ENCODE measurements around the gene ATP4A.

Gene ATP4A

GRCh38 chr19:35587321-35587720, 23.9 kb upstream of the ATP4A start:
- Mint-ChIP-seq H3K9me3 (no peaks in the 10 kb centered on the region), H3K36me3 (ENCODE audit: low read depth) (no peaks in the 10 kb centered on the region), H3K27ac (no peak overlapping the region), H3K27me3 (peaks cover 25% of the 10 kb centered on the region), H3K4me3 (no peak overlapping the region), H3K4me1 (ENCODE audit: low read depth) (no peaks in the 10 kb centered on the region)
- intact Hi-C loops (cut with micrococcal nuclease) = no loop called here

GRCh38 chr19:35585848-35586247, 22.4 kb upstream of the ATP4A start, which contains the start of gene PMIS2:
TSS of gene PMIS2 (plus strand) at chr19:35586173. CDS start at chr19:35586260, 87 bp downstream.
- H3K9me3 Mint-ChIP-seq = no peaks in the 10 kb centered on the region
- intact Hi-C loops (cut with micrococcal nuclease) = no loop called here
- no peak within 1 kb of the TSS for H3K27ac Mint-ChIP-seq
- no peak within 1 kb of the TSS for H3K4me3 Mint-ChIP-seq
- H3K36me3 Mint-ChIP-seq (ENCODE audit: low read depth) = no peaks in the 10 kb centered on the region
- H3K27me3 Mint-ChIP-seq = peaks cover 26% of the 10 kb centered on the region
- no peaks in the 10 kb centered on the region for H3K4me1 Mint-ChIP-seq (ENCODE audit: low read depth)

GRCh38 chr19:35582760-35583159, 19.3 kb upstream of the ATP4A start:
- intact Hi-C loops (cut with micrococcal nuclease) = no loop called here
- no peak overlapping the region for H3K4me3 Mint-ChIP-seq
- no peaks in the 10 kb centered on the region for H3K36me3 Mint-ChIP-seq (ENCODE audit: low read depth)
- peaks cover 2% of the 10 kb centered on the region for H3K9me3 Mint-ChIP-seq
- peaks cover 28% of the 10 kb centered on the region for H3K27me3 Mint-ChIP-seq
- no peak overlapping the region for H3K27ac Mint-ChIP-seq
- no peaks in the 10 kb centered on the region for H3K4me1 Mint-ChIP-seq (ENCODE audit: low read depth)

- Mint-ChIP-seq H3K27ac (no peak overlapping the region), H3K9me3 (peaks cover 35% of the 10 kb centered on the region), H3K4me1 (ENCODE audit: low read depth) (no peaks in the 10 kb centered on the region), H3K27me3 (peaks cover 16% of the 10 kb centered on the region), H3K4me3 (no peak overlapping the region), H3K36me3 (ENCODE audit: low read depth) (no peaks in the 10 kb centered on the region)
- intact Hi-C loops (cut with micrococcal nuclease) = no loop called here
Observed at GRCh38 chr19:35578707-35579106, 15.2 kb upstream of the ATP4A start.

GRCh38 chr19:35577918-35578317, 14.5 kb upstream of the ATP4A start:
- H3K27ac Mint-ChIP-seq = no peak overlapping the region
- peaks cover 14% of the 10 kb centered on the region for H3K27me3 Mint-ChIP-seq
- intact Hi-C loops (cut with micrococcal nuclease) = no loop called here

GRCh38 chr19:35571406-35571965, 8.0 kb upstream of the ATP4A start:
- Mint-ChIP-seq H3K9me3 (peaks cover 21% of the 10 kb centered on the region), H3K4me3 (no peak overlapping the region), H3K36me3 (ENCODE audit: low read depth) (no peaks in the 10 kb centered on the region), H3K27ac (no peak overlapping the region), H3K4me1 (ENCODE audit: low read depth) (no peaks in the 10 kb centered on the region), H3K27me3 (peaks cover 24% of the 10 kb centered on the region)
- intact Hi-C loops (cut with micrococcal nuclease) = no loop called here

More at GRCh38 chr19:35577918-35578317, 14.5 kb upstream of the ATP4A start:
- H3K36me3 Mint-ChIP-seq (ENCODE audit: low read depth) = no peaks in the 10 kb centered on the region
- no peak overlapping the region for H3K4me3 Mint-ChIP-seq
- H3K4me1 Mint-ChIP-seq (ENCODE audit: low read depth) = no peaks in the 10 kb centered on the region
- H3K9me3 Mint-ChIP-seq = peaks cover 35% of the 10 kb centered on the region

- Mint-ChIP-seq H3K4me1 (ENCODE audit: low read depth) (no peaks in the 10 kb centered on the region), H3K4me3 (no peak overlapping the region), H3K9me3 (peaks cover under 1% of the 10 kb centered on the region), H3K36me3 (ENCODE audit: low read depth) (no peaks in the 10 kb centered on the region), H3K27me3 (peaks cover 21% of the 10 kb centered on the region), H3K27ac (no peak overlapping the region)
- intact Hi-C loops (cut with micrococcal nuclease) = no loop called here
Observed at GRCh38 chr19:35569281-35569781, 5.9 kb upstream of the ATP4A start.

- H3K27me3 Mint-ChIP-seq = peaks cover 30% of the 10 kb centered on the region
- no peaks in the 10 kb centered on the region for H3K36me3 Mint-ChIP-seq (ENCODE audit: low read depth)
- no peaks in the 10 kb centered on the region for H3K9me3 Mint-ChIP-seq
- H3K4me1 Mint-ChIP-seq (ENCODE audit: low read depth) = no peaks in the 10 kb centered on the region
- intact Hi-C loops (cut with micrococcal nuclease) = no loop called here
- no peak overlapping the region for H3K27ac Mint-ChIP-seq
- H3K4me3 Mint-ChIP-seq = no peak overlapping the region
Observed at GRCh38 chr19:35566738-35567137, 3.3 kb upstream of the ATP4A start.

- Mint-ChIP-seq H3K36me3 (ENCODE audit: low read depth) (no peaks in the 10 kb centered on the region), H3K27ac (no peak overlapping the region), H3K4me1 (ENCODE audit: low read depth) (no peaks in the 10 kb centered on the region), H3K4me3 (no peak overlapping the region), H3K9me3 (no peaks in the 10 kb centered on the region), H3K27me3 (peaks cover 31% of the 10 kb centered on the region)
- intact Hi-C loops (cut with micrococcal nuclease) = no loop called here
Observed at GRCh38 chr19:35565016-35565856, 1.8 kb upstream of the ATP4A start.

GRCh38 chr19:35562776-35563175, 682 bp downstream of the ATP4A start:
- intact Hi-C loops (cut with micrococcal nuclease) = no loop called here
- Mint-ChIP-seq H3K4me1 (ENCODE audit: low read depth) (peaks cover 3% of the 10 kb centered on the region), H3K4me3 (no peak overlapping the region), H3K9me3 (no peaks in the 10 kb centered on the region), H3K36me3 (ENCODE audit: low read depth) (no peaks in the 10 kb centered on the region), H3K27ac (no peak overlapping the region), H3K27me3 (peaks cover 46% of the 10 kb centered on the region)

GRCh38 chr19:35562336-35562735, 1.1 kb downstream of the ATP4A start:
- Mint-ChIP-seq H3K4me1 (ENCODE audit: low read depth) (peaks cover 7% of the 10 kb centered on the region), H3K27me3 (peaks cover 51% of the 10 kb centered on the region), H3K9me3 (no peaks in the 10 kb centered on the region), H3K36me3 (ENCODE audit: low read depth) (no peaks in the 10 kb centered on the region), H3K27ac (no peak overlapping the region), H3K4me3 (no peak overlapping the region)
- intact Hi-C loops (cut with micrococcal nuclease) = no loop called here

GRCh38 chr19:35561436-35561835, 2.0 kb downstream of the ATP4A start:
- peaks cover 9% of the 10 kb centered on the region for H3K4me1 Mint-ChIP-seq (ENCODE audit: low read depth)
- intact Hi-C loops (cut with micrococcal nuclease) = no loop called here
- H3K4me3 Mint-ChIP-seq = no peak overlapping the region
- H3K27ac Mint-ChIP-seq = no peak overlapping the region
- H3K27me3 Mint-ChIP-seq = peaks cover 56% of the 10 kb centered on the region
- H3K36me3 Mint-ChIP-seq (ENCODE audit: low read depth) = no peaks in the 10 kb centered on the region
- H3K9me3 Mint-ChIP-seq = no peaks in the 10 kb centered on the region

GRCh38 chr19:35560677-35561076, 2.8 kb downstream of the ATP4A start:
- no peaks in the 10 kb centered on the region for H3K36me3 Mint-ChIP-seq (ENCODE audit: low read depth)
- peaks cover 9% of the 10 kb centered on the region for H3K4me1 Mint-ChIP-seq (ENCODE audit: low read depth)
- no peak overlapping the region for H3K4me3 Mint-ChIP-seq
- no peaks in the 10 kb centered on the region for H3K9me3 Mint-ChIP-seq
- intact Hi-C loops (cut with micrococcal nuclease) = no loop called here
- H3K27ac Mint-ChIP-seq = no peak overlapping the region
- H3K27me3 Mint-ChIP-seq = peaks cover 63% of the 10 kb centered on the region

- Mint-ChIP-seq H3K27ac (no peak overlapping the region), H3K4me3 (no peak overlapping the region), H3K36me3 (ENCODE audit: low read depth) (no peaks in the 10 kb centered on the region), H3K9me3 (no peaks in the 10 kb centered on the region), H3K27me3 (peaks cover 66% of the 10 kb centered on the region), H3K4me1 (ENCODE audit: low read depth) (peaks cover 9% of the 10 kb centered on the region)
- intact Hi-C loops (cut with micrococcal nuclease) = no loop called here
Observed at GRCh38 chr19:35560271-35560670, 3.2 kb downstream of the ATP4A start.
